Stomach (tissue), 4 donors: ENCODE results near the gene MB21D2.

Experiments used
- POLR2AphosphoS5 ChIP-seq, 3 donors: sonication (generic); formaldehyde crosslinking; IDR thresholded peaks; one replicate each; pipeline ENCODE4 v1.6.1; 2016; ENCODE audit warnings: antibody characterized with exemption in 3 of 3
- TF ChIP-seq, protein P1 (sequence below), 7 experiments: fragments of 450-650 bp in 4 of 7; fragments of 200-600 bp in 3 of 7; sonication (generic) in 3 of 7; IDR thresholded peaks; one replicate each; pipeline ENCODE4 v1.5.1; 2016 to 2019; ENCODE audit warnings: antibody characterized with exemption in 7 of 7, control low read depth in 2 of 7, mild to moderate bottlenecking in 1 of 7

DNA sequence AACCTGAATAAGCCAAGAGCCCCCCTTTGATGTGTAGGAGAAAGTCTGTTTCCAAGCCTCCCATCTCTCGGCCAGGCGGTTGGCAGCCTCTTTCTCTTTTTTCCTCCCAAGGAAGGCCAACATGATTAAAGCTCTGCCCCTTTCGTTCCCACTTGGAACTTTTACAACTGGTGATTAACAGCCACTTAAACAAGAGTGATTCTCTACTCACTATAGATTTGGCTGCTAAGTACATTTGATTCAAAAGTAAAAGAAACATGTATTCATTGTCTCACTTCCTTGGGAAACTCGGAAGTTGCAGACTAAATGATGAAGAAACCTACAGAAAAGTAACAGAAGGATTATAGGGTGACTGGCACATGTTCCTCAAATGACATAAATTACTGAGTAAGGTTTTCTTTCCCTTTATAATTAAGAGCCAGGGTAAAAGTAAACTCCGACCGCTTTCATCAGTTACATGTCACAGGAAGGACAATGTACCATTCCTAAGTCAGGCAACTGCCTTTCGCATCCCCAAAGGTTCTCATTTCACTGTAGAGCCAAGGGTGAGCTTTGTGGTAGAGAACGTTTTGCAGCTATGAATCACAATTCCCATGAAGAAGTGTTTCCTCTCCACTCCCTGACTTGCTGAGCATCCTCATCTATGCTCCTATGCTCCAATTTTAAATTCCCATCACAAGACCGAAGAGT, 72.7 kb downstream of the MB21D2 start:
- TF ChIP-seq, protein P1, sequence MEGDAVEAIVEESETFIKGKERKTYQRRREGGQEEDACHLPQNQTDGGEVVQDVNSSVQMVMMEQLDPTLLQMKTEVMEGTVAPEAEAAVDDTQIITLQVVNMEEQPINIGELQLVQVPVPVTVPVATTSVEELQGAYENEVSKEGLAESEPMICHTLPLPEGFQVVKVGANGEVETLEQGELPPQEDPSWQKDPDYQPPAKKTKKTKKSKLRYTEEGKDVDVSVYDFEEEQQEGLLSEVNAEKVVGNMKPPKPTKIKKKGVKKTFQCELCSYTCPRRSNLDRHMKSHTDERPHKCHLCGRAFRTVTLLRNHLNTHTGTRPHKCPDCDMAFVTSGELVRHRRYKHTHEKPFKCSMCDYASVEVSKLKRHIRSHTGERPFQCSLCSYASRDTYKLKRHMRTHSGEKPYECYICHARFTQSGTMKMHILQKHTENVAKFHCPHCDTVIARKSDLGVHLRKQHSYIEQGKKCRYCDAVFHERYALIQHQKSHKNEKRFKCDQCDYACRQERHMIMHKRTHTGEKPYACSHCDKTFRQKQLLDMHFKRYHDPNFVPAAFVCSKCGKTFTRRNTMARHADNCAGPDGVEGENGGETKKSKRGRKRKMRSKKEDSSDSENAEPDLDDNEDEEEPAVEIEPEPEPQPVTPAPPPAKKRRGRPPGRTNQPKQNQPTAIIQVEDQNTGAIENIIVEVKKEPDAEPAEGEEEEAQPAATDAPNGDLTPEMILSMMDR (IDR thresholded peaks at IDR 0.05): no peak
- no peak for TF ChIP-seq POLR2AphosphoS5 (IDR thresholded peaks at IDR 0.05)
